MM.1S (cell line): Measurements from ENCODE around the gene GTPBP4.

Experiments used
- DNase-seq: peaks from one replicate; pipeline ENCODE4 v3.0.0-alpha.2; 2015
- H2AFZ ChIP-seq: fragments of 300-600 bp; sonication (generic); 2 replicates; pipeline ENCODE4 v1.6.0; 2016; ENCODE audit warnings: antibody characterized with exemption, low read length
- H3F3A ChIP-seq: fragments of 300-600 bp; sonication (generic); 2 replicates; pipeline ENCODE4 v1.6.1; 2016; ENCODE audit warnings: mild to moderate bottlenecking, antibody characterized with exemption, low read length, moderate library complexity, mixed read lengths; ENCODE audit not compliant: insufficient read depth
- H3K27ac ChIP-seq: fragments of 300-600 bp; sonication (generic); 2 replicates; pipeline ENCODE4 v1.5.1; 2016; ENCODE audit warnings: mild to moderate bottlenecking, low read length
- H3K27me3 ChIP-seq: fragments of 300-600 bp; sonication (generic); replicated peaks from 2 replicates; pipeline ENCODE4 v1.6.0; 2016; ENCODE audit warnings: low read length; ENCODE audit not compliant: insufficient read depth
- H3K36me3 ChIP-seq: fragments of 300-600 bp; sonication (generic); replicated peaks from 2 replicates; pipeline ENCODE4 v1.6.1; 2016; ENCODE audit warnings: mild to moderate bottlenecking, low read length, mixed read lengths; ENCODE audit not compliant: insufficient read depth
- H3K4me1 ChIP-seq: fragments of 300-600 bp; sonication (generic); 2 replicates; pipeline ENCODE4 v1.6.1; 2016; ENCODE audit warnings: low read length, mixed read lengths
- H3K4me2 ChIP-seq: fragments of 300-600 bp; sonication (generic); 2 replicates; pipeline ENCODE4 v1.6.0; 2016; ENCODE audit warnings: low read depth, low read length
- H3K4me3 ChIP-seq: fragments of 300-600 bp; sonication (generic); 2 replicates; pipeline ENCODE4 v1.5.1; 2016; ENCODE audit warnings: low read length, mixed read lengths
- H3K79me2 ChIP-seq: fragments of 300-600 bp; sonication (generic); 2 replicates; pipeline ENCODE4 v1.6.1; 2016; ENCODE audit warnings: mixed run types, low read length, mixed read lengths
- H3K9ac ChIP-seq: fragments of 300-600 bp; sonication (generic); 2 replicates; pipeline ENCODE4 v1.6.1; 2016; ENCODE audit warnings: low read length, mixed read lengths
- H3K9me2 ChIP-seq: fragments of 300-600 bp; sonication (generic); replicated peaks from 2 replicates; pipeline ENCODE4 v1.6.1; 2016; ENCODE audit warnings: mild to moderate bottlenecking, low read length, mixed read lengths; ENCODE audit not compliant: insufficient read depth
- H3K9me3 ChIP-seq: fragments of 300-600 bp; sonication (generic); replicated peaks from 2 replicates; pipeline ENCODE4 v1.6.1; 2016; ENCODE audit warnings: mild to moderate bottlenecking, low read length, mixed read lengths; ENCODE audit not compliant: insufficient read depth
- H4K20me1 ChIP-seq: fragments of 300-600 bp; sonication (generic); 2 replicates; pipeline ENCODE4 v1.6.1; 2016; ENCODE audit warnings: mild to moderate bottlenecking, low read length, moderate library complexity, mixed read lengths; ENCODE audit not compliant: insufficient read depth
- CTCF ChIP-seq: fragments of 300-600 bp; sonication (generic); IDR thresholded peaks from 2 replicates; pipeline ENCODE4 v1.5.1; 2016; ENCODE audit warnings: antibody characterized with exemption, low read length, mixed read lengths
- EZH2 ChIP-seq: fragments of 300-600 bp; sonication (generic); optimal IDR thresholded peaks from 2 replicates; pipeline ENCODE3; 2017; ENCODE audit warnings: low read depth, mild to moderate bottlenecking, antibody characterized with exemption, low read length, mixed read lengths
- EZH2phosphoT487 ChIP-seq: fragments of 300-600 bp; sonication (generic); IDR thresholded peaks from 2 replicates; pipeline ENCODE4 v1.6.1; 2018; ENCODE audit warnings: antibody characterized with exemption, low read length

Gene GTPBP4

GRCh38 chr10:948347-948746, 39.9 kb upstream of the GTPBP4 start:
- no peak for TF ChIP-seq EZH2phosphoT487
- DNase-seq, result no peak
- H3K79me2 ChIP-seq, result no peaks in the 10 kb centered on the region
- H3K27me3 ChIP-seq, result no peaks in the 10 kb centered on the region
- H3K4me2 ChIP-seq, result no peak overlapping the region
- H3K4me3 ChIP-seq, result no peak overlapping the region
- no peaks in the 10 kb centered on the region for H3F3A ChIP-seq
- no peaks in the 10 kb centered on the region for H3K36me3 ChIP-seq
- H2AFZ ChIP-seq, result no peak overlapping the region
- no peak overlapping the region for H3K27ac ChIP-seq
- H4K20me1 ChIP-seq, result no peaks in the 10 kb centered on the region
- no peaks in the 10 kb centered on the region for H3K4me1 ChIP-seq
- H3K9ac ChIP-seq, result no peak overlapping the region
- no peaks in the 10 kb centered on the region for H3K9me2 ChIP-seq
- H3K9me3 ChIP-seq, result no peaks in the 10 kb centered on the region

- TF ChIP-seq EZH2 (no peak), EZH2phosphoT487 (no peak), CTCF (no peak)
- no peaks in the 10 kb centered on the region for H3K27me3 ChIP-seq
- no peaks in the 10 kb centered on the region for H4K20me1 ChIP-seq
- no peak overlapping the region for H3K4me2 ChIP-seq
- H3K4me3 ChIP-seq, result no peak overlapping the region
- H3K9me2 ChIP-seq, result no peaks in the 10 kb centered on the region
- no peak overlapping the region for H2AFZ ChIP-seq
- no peaks in the 10 kb centered on the region for H3F3A ChIP-seq
- DNase-seq, result no peak
- no peak overlapping the region for H3K9ac ChIP-seq
- no peaks in the 10 kb centered on the region for H3K9me3 ChIP-seq
- no peaks in the 10 kb centered on the region for H3K79me2 ChIP-seq
- no peaks in the 10 kb centered on the region for H3K4me1 ChIP-seq
- H3K27ac ChIP-seq, result no peak overlapping the region
- no peaks in the 10 kb centered on the region for H3K36me3 ChIP-seq
Measured at GRCh38 chr10:949446-949845, 38.8 kb upstream of the GTPBP4 start.

GRCh38 chr10:953836-954235, 34.4 kb upstream of the GTPBP4 start:
- no peaks in the 10 kb centered on the region for H3K36me3 ChIP-seq
- H4K20me1 ChIP-seq, result no peaks in the 10 kb centered on the region
- DNase-seq, result no peak
- H3K27ac ChIP-seq, result no peak overlapping the region
- no peak overlapping the region for H3K4me2 ChIP-seq
- H3K9me2 ChIP-seq, result no peaks in the 10 kb centered on the region
- no peak overlapping the region for H3K9ac ChIP-seq
- H3K27me3 ChIP-seq, result no peaks in the 10 kb centered on the region
- H3K79me2 ChIP-seq, result no peaks in the 10 kb centered on the region
- H3F3A ChIP-seq, result no peaks in the 10 kb centered on the region
- no peak for TF ChIP-seq EZH2
- no peak for TF ChIP-seq EZH2phosphoT487
- no peak for TF ChIP-seq CTCF
- H2AFZ ChIP-seq, result no peak overlapping the region
- H3K9me3 ChIP-seq, result no peaks in the 10 kb centered on the region
- no peaks in the 10 kb centered on the region for H3K4me1 ChIP-seq
- H3K4me3 ChIP-seq, result no peak overlapping the region

GRCh38 chr10:954396-954795, 33.8 kb upstream of the GTPBP4 start:
- H3K9ac ChIP-seq, result no peak overlapping the region
- no peak overlapping the region for H3K27ac ChIP-seq
- no peak overlapping the region for H3K4me2 ChIP-seq
- H3K4me3 ChIP-seq, result no peak overlapping the region
- no peak overlapping the region for H2AFZ ChIP-seq
- no peaks in the 10 kb centered on the region for H3K27me3 ChIP-seq
- H3K4me1 ChIP-seq, result no peaks in the 10 kb centered on the region
- H3K79me2 ChIP-seq, result no peaks in the 10 kb centered on the region
- no peaks in the 10 kb centered on the region for H3K36me3 ChIP-seq
- TF ChIP-seq EZH2phosphoT487, result no peak
- no peak for TF ChIP-seq EZH2
- no peak for TF ChIP-seq CTCF
- no peaks in the 10 kb centered on the region for H3K9me3 ChIP-seq
- no peaks in the 10 kb centered on the region for H4K20me1 ChIP-seq
- no peaks in the 10 kb centered on the region for H3K9me2 ChIP-seq
- no peaks in the 10 kb centered on the region for H3F3A ChIP-seq
- no peak for DNase-seq
